GM11168 (cell line): ENCODE measurements around the gene GCNT4.

Experiments
- in situ Hi-C: fragments of 300-500 bp; cut with MboI; formaldehyde crosslinking; loops from one replicate; pipeline ENCODE4 v1.12.0; 2022; ENCODE audit warnings: low sequenced_read_pairs; ENCODE audit not compliant: unreplicated experiment

GCNT4 gene

DNA sequence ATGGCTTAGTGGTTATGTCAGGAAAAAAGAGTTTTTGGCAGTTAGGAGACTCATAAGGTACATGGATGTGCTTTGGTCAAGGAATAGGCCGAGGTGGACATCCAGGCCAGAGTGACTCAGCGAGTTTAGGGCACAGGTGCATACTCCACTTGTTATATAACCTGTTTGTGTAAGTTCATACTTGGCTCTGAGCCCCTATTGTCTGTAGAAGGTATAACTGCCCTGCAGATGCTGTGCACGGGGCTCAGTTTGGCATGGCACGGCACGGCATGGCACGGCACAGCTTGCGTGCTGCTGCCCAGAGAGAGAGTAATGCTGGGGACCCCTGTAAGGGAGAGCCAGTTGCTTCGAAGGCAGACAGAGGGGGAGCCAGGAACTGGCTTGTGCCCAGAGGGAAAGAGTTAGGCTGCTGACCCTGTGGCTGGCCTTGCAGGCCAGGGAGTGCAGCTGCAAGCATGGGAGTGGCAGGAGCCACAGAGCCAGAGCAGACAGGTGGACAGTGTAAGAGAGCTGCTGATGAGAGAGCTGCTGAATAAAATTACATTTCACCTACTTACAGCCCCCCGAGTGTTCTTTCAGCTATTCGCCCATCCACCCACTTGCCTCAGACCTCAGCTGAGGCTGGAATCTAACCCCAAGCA lies 32.2 kb downstream of the GCNT4 start:
- in situ Hi-C loops = no loop called here

GRCh38 chr5:75018805-75019587 lies 33.4 kb downstream of the GCNT4 start:
- in situ Hi-C loops = no loop called here

- in situ Hi-C loops = no loop called here
Observed at GRCh38 chr5:75017971-75018370, 34.4 kb downstream of the GCNT4 start.

- in situ Hi-C loops = no loop called here
Observed at GRCh38 chr5:75016896-75017295, 35.5 kb downstream of the GCNT4 start.

DNA sequence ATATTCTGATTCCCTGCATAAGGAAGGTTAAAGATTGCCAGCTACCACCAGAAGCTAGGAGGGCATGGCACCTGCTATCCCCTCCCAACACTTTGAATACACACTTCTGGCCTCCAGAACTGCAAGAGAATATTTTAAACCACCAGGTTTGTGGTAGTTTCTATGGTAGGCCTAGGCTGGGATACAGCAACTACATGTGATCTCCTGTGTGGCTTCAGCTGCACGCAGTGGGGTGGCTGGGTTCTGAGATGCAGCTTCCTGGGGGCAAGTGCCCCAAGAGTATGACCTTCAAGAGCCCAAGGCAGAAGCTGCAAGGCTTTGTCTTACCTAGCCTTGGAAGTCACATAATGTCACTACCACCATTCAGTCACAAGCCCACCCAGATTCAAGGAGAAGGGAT lies 39.6 kb downstream of the GCNT4 start:
- in situ Hi-C loops = no loop called here

GRCh38 chr5:75010838-75011237 lies 41.5 kb downstream of the GCNT4 start:
- in situ Hi-C loops = no loop called here

GRCh38 chr5:75009556-75010345 lies 42.6 kb downstream of the GCNT4 start:
- in situ Hi-C loops = no loop called here

GRCh38 chr5:75006865-75007822 lies 45.2 kb downstream of the GCNT4 start:
- in situ Hi-C loops = no loop called here

DNA sequence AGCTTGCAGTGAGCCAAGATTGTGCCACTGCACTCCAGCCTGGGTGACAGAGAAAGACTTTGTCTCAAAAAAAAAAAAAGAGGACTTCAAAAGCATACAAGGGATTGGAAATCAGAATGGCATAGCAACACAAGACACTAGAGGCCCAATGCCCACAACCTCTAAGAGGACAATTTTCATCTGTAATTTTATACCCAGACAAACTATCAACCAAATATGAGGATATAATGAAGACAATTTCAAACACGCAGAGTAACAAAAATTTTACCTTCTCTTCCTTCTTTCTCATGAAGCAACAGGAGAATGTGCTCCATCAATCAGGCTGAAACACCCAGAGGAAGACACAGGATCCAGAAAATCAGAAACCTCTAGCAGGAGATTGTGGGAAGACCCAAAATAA lies 46.8 kb downstream of the GCNT4 start:
- in situ Hi-C loops = no loop called here
